HEK293 (cell line): ENCODE data around the gene TMEM131L.
A peak's percentile ranks its signal among the peaks of the same experiment; 100 is the strongest.

Experiments used
- AEBP2 ChIP-seq: fragments of 450-650 bp; formaldehyde crosslinking; IDR thresholded peaks from 2 replicates; pipeline ENCODE4 v1.5.1; 2016; ENCODE audit warnings: missing biosample characterization, missing genetic modification characterization, borderline replicate concordance
- EGR2 ChIP-seq: fragments of 450-650 bp; formaldehyde crosslinking; IDR thresholded peaks from 2 replicates; pipeline ENCODE4 v1.5.1; 2016; ENCODE audit warnings: low read depth, missing biosample characterization, missing genetic modification characterization
- KLF16 ChIP-seq: fragments of 450-650 bp; formaldehyde crosslinking; IDR thresholded peaks from 2 replicates; pipeline ENCODE4 v1.5.1; 2017; ENCODE audit warnings: missing biosample characterization, missing genetic modification characterization
- OSR2 ChIP-seq: fragments of 450-650 bp; formaldehyde crosslinking; IDR thresholded peaks from 2 replicates; pipeline ENCODE4 v1.5.1; 2016; ENCODE audit warnings: missing biosample characterization, missing genetic modification characterization
- PRDM1 ChIP-seq: fragments of 450-650 bp; formaldehyde crosslinking; IDR thresholded peaks from 2 replicates; pipeline ENCODE4; 2016; ENCODE audit warnings: missing biosample characterization, missing genetic modification characterization
- PRDM10 ChIP-seq: fragments of 450-650 bp; formaldehyde crosslinking; IDR thresholded peaks from 2 replicates; pipeline ENCODE4 v1.5.1; 2016; ENCODE audit warnings: missing biosample characterization, missing genetic modification characterization
- SP7 ChIP-seq: fragments of 450-650 bp; formaldehyde crosslinking; IDR thresholded peaks from 2 replicates; pipeline ENCODE4 v1.5.1; 2016; ENCODE audit warnings: missing biosample characterization, missing genetic modification characterization
- TRIM28 ChIP-seq: IDR thresholded peaks from 2 replicates; pipeline ENCODE4 v1.6.1; 2011; ENCODE audit warnings: low read length, control low read depth, borderline replicate concordance
- WT1 ChIP-seq: fragments of 450-650 bp; formaldehyde crosslinking; IDR thresholded peaks from 2 replicates; pipeline ENCODE4 v1.5.1; 2016; ENCODE audit warnings: missing biosample characterization, missing genetic modification characterization
- YY1 ChIP-seq: fragments of 450-650 bp; formaldehyde crosslinking; IDR thresholded peaks from 2 replicates; pipeline ENCODE4 v1.5.1; 2018; ENCODE audit warnings: missing biosample characterization, missing genetic modification characterization
- ZBTB17 ChIP-seq: fragments of 450-650 bp; formaldehyde crosslinking; IDR thresholded peaks from 2 replicates; pipeline ENCODE4 v1.5.1; 2016; ENCODE audit warnings: missing biosample characterization, missing genetic modification characterization
- ZEB2 ChIP-seq: fragments of 450-650 bp; formaldehyde crosslinking; IDR thresholded peaks from 2 replicates; pipeline ENCODE4 v1.5.1; 2016; ENCODE audit warnings: missing biosample characterization, missing genetic modification characterization
- ZNF10 ChIP-seq: fragments of 450-650 bp; formaldehyde crosslinking; IDR thresholded peaks from 2 replicates; pipeline ENCODE4 v1.5.1; 2017; ENCODE audit warnings: missing biosample characterization, missing genetic modification characterization
- ZNF2 ChIP-seq: fragments of 450-650 bp; formaldehyde crosslinking; IDR thresholded peaks from 2 replicates; pipeline ENCODE4 v1.5.1; 2016; ENCODE audit warnings: missing biosample characterization, missing genetic modification characterization
- ZNF274 ChIP-seq, 2 experiments: fragments of 200-500 bp in 1 of 2; fragments of 450-650 bp in 1 of 2; sonication (Bioruptor generic) in 1 of 2; formaldehyde crosslinking in 1 of 2; IDR thresholded peaks; 2 replicates each; pipeline versions ENCODE4 v1.5.1 to v1.6.1; 2014 to 2016; ENCODE audit warnings: borderline replicate concordance in 1 of 2, inconsistent platforms in 1 of 2, low read length in 1 of 2, missing biosample characterization in 1 of 2, missing genetic modification characterization in 1 of 2
- ZNF311 ChIP-seq: fragments of 450-650 bp; formaldehyde crosslinking; IDR thresholded peaks from 2 replicates; pipeline ENCODE4 v1.5.1; 2017; ENCODE audit warnings: missing biosample characterization, missing genetic modification characterization, borderline replicate concordance
- ZNF324 ChIP-seq: fragments of 450-650 bp; formaldehyde crosslinking; IDR thresholded peaks from 2 replicates; pipeline ENCODE4 v1.5.1; 2016; ENCODE audit warnings: missing biosample characterization, missing genetic modification characterization
- ZNF561 ChIP-seq: fragments of 450-650 bp; IDR thresholded peaks from 2 replicates; pipeline ENCODE4 v1.5.1; 2018; ENCODE audit warnings: missing biosample characterization, missing genetic modification characterization, borderline replicate concordance
- ZNF621 ChIP-seq: fragments of 450-650 bp; formaldehyde crosslinking; IDR thresholded peaks from 2 replicates; pipeline ENCODE4 v1.5.1; 2017; ENCODE audit warnings: missing biosample characterization, missing genetic modification characterization
- ZNF626 ChIP-seq: fragments of 450-650 bp; sonication (Bioruptor Pico); formaldehyde crosslinking; IDR thresholded peaks from 2 replicates; pipeline ENCODE4 v1.5.1; 2018; ENCODE audit warnings: missing biosample characterization, missing genetic modification characterization, inconsistent platforms
- ZNF654 ChIP-seq: fragments of 450-650 bp; formaldehyde crosslinking; IDR thresholded peaks from 2 replicates; pipeline ENCODE4 v1.5.1; 2016; ENCODE audit warnings: low read depth, missing biosample characterization, missing genetic modification characterization
- ZNF664 ChIP-seq: fragments of 450-650 bp; formaldehyde crosslinking; IDR thresholded peaks from 2 replicates; pipeline ENCODE4 v1.5.1; 2016; ENCODE audit warnings: missing biosample characterization, missing genetic modification characterization
- ZNF792 ChIP-seq: fragments of 450-650 bp; formaldehyde crosslinking; IDR thresholded peaks from 2 replicates; pipeline ENCODE4 v1.5.1; 2016; ENCODE audit warnings: missing biosample characterization, missing genetic modification characterization
- ZNF843 ChIP-seq: fragments of 450-650 bp; formaldehyde crosslinking; IDR thresholded peaks from 2 replicates; pipeline ENCODE4 v1.5.1; 2016; ENCODE audit warnings: missing biosample characterization, missing genetic modification characterization
- ZSCAN18 ChIP-seq: fragments of 450-650 bp; formaldehyde crosslinking; IDR thresholded peaks from 2 replicates; pipeline ENCODE4 v1.5.1; 2016; ENCODE audit warnings: missing biosample characterization, missing genetic modification characterization
- TF ChIP-seq, protein P1 (sequence below): fragments of 450-650 bp; formaldehyde crosslinking; IDR thresholded peaks from 2 replicates; pipeline ENCODE4 v1.5.1; 2017; ENCODE audit warnings: missing biosample characterization, missing genetic modification characterization
- TF ChIP-seq, protein P2 (sequence below): fragments of 450-650 bp; formaldehyde crosslinking; IDR thresholded peaks from 2 replicates; pipeline ENCODE4 v1.5.1; 2016; ENCODE audit warnings: missing biosample characterization, missing genetic modification characterization
- TF ChIP-seq, protein P3 (sequence below): fragments of 450-650 bp; formaldehyde crosslinking; IDR thresholded peaks from 2 replicates; pipeline ENCODE4 v1.5.1; 2016; ENCODE audit warnings: missing biosample characterization, missing genetic modification characterization, low read depth

The TMEM131L gene

GRCh38 chr4:153564630-153565525 is 98.7 kb downstream of the TMEM131L start (continued):
- no peak for TF ChIP-seq ZNF311
- peak; percentile 36; the same call in 1 of the 2 replicates for TF ChIP-seq WT1
- no peak for TF ChIP-seq ZNF664 (tag by site-specific recombination)
- peak; percentile 43 for TF ChIP-seq PRDM10
- TF ChIP-seq ZNF324, result 0 out of 2 replicates have a peak, but pooled peaks have one; percentile 34
- TF ChIP-seq ZNF621 (tag by site-specific recombination), result no peak
- TF ChIP-seq ZNF654 (tag by site-specific recombination), result no peak
- no peak for TF ChIP-seq ZNF274 (IDR thresholded peaks at IDR 0.05; ENCODE audit: low read length)
- no peak for TF ChIP-seq ZNF274 (tag by site-specific recombination; IDR thresholded peaks at IDR 0.05; ENCODE audit: borderline replicate concordance)
- peak; percentile 55; the same call in 1 of the 2 replicates for TF ChIP-seq ZNF843
- TF ChIP-seq KLF16, result no peak
- no peak for TF ChIP-seq ZNF561 (tag by site-specific recombination)
- peak; percentile 91 for TF ChIP-seq SP7
- TF ChIP-seq YY1 (tag by site-specific recombination), result no peak
- TF ChIP-seq, protein P1, sequence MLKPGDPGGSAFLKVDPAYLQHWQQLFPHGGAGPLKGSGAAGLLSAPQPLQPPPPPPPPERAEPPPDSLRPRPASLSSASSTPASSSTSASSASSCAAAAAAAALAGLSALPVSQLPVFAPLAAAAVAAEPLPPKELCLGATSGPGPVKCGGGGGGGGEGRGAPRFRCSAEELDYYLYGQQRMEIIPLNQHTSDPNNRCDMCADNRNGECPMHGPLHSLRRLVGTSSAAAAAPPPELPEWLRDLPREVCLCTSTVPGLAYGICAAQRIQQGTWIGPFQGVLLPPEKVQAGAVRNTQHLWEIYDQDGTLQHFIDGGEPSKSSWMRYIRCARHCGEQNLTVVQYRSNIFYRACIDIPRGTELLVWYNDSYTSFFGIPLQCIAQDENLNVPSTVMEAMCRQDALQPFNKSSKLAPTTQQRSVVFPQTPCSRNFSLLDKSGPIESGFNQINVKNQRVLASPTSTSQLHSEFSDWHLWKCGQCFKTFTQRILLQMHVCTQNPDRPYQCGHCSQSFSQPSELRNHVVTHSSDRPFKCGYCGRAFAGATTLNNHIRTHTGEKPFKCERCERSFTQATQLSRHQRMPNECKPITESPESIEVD, result peak; percentile 37; the same call in 1 of the 2 replicates
- TF ChIP-seq PRDM1, result peak; percentile 83
- TF ChIP-seq, protein P2, sequence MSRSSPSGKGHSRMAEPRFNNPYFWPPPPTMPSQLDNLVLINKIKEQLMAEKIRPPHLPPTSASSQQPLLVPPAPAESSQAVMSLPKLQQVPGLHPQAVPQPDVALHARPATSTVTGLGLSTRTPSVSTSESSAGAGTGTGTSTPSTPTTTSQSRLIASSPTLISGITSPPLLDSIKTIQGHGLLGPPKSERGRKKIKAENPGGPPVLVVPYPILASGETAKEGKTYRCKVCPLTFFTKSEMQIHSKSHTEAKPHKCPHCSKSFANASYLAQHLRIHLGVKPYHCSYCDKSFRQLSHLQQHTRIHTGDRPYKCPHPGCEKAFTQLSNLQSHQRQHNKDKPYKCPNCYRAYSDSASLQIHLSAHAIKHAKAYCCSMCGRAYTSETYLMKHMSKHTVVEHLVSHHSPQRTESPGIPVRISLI (tag by site-specific recombination), result no peak
- TF ChIP-seq, protein P3, sequence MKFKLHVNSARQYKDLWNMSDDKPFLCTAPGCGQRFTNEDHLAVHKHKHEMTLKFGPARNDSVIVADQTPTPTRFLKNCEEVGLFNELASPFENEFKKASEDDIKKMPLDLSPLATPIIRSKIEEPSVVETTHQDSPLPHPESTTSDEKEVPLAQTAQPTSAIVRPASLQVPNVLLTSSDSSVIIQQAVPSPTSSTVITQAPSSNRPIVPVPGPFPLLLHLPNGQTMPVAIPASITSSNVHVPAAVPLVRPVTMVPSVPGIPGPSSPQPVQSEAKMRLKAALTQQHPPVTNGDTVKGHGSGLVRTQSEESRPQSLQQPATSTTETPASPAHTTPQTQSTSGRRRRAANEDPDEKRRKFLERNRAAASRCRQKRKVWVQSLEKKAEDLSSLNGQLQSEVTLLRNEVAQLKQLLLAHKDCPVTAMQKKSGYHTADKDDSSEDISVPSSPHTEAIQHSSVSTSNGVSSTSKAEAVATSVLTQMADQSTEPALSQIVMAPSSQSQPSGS (tag by site-specific recombination), result peak; percentile 86
- no peak; the same call in 1 of the 2 replicates for TF ChIP-seq TRIM28
- TF ChIP-seq ZBTB17 (tag by site-specific recombination), result peak; percentile 74
- peak; percentile 79 for TF ChIP-seq ZEB2 (tag by site-specific recombination)
- TF ChIP-seq ZNF626 (tag by site-specific recombination), result no peak
- no peak for TF ChIP-seq ZSCAN18
- peak; percentile 52; the same call in 1 of the 2 replicates for TF ChIP-seq ZNF2
- no peak for TF ChIP-seq ZNF10 (tag by site-specific recombination)
- TF ChIP-seq AEBP2 (tag by site-specific recombination), result no peak
- peak; percentile 67 for TF ChIP-seq OSR2
- TF ChIP-seq ZNF792 (tag by site-specific recombination), result no peak
- no peak for TF ChIP-seq EGR2 (tag by site-specific recombination)
